ENCODE measurements around the gene NLGN3.
"Not testable (repeated sequence)": the region's sequence is repeated elsewhere in the genome, so short reads cannot be mapped to it uniquely, and the experiment has no call there.

NLGN3 gene

DNA sequence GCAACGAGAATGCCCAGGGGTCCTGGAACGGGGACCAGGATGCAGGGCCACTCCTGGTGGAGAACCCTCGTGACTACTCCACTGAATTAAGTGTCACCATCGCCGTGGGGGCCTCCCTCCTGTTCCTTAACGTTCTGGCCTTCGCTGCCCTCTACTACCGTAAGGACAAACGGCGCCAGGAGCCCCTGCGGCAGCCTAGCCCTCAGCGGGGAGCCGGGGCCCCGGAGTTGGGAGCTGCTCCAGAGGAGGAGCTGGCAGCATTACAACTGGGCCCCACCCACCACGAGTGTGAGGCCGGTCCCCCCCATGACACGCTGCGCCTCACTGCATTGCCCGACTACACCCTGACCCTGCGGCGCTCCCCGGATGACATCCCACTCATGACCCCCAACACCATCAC lies 24.9 kb downstream of the NLGN3 start:
- no peak for DNase-seq (ENCODE audit: low read depth in 2 of 2)

DNA sequence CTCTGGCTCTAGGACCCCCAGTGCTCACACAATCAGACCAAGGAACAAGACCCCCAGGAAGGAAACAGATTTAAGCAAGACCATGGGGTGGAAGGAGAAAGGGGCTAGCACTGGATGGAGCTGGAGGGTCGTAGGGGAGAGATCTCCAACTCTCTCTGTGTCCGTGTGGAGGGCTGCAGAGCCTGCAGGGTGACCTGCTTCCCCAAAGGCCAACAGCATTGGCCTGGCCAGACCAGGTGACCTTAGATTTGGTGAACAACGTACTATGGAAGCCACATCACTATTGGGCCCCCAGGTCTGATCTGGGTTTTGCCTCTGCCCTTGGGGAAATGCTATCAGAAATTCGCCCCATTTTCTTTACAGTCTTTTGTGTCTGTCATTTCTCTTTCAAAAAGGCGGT lies 26.0 kb downstream of the NLGN3 start:
- no peak for DNase-seq (ENCODE audit: low read depth in 2 of 2)

DNA sequence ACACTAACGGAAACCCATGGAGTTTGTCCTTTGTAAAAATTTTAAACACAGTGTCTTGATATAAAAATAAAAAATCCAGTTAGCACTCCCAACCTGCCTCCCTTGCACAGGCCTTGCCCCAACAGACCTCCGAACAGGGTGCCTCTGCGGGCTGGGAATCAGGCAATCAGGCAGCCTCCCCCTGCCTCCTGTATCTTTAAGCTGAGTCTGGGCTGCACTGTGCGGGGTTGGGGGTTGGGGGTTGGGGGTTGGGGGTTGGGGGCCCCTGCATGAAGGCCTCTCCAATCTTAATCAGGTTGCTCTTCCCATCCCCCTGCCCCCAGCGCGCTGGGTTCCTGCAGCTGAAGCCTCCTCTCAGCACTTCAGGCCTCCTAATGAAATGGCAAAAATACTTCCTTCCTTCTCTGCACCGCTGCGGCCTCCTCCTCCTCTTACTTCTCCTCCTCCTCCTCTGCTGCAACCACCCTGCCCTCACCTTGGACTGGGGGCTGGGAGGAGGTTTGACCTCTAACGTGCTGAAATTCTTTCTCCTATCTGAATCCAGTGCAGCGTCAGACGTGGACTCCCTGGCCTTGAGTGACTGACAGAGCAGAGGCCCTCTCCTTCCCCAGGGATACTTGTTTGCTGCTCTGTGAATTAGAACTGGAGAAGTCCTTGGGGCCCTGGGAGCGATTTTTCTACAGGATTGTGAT lies 26.6 kb downstream of the NLGN3 start:
- DNase-seq (ENCODE audit: low read depth in 2 of 2) = no peak

DNA sequence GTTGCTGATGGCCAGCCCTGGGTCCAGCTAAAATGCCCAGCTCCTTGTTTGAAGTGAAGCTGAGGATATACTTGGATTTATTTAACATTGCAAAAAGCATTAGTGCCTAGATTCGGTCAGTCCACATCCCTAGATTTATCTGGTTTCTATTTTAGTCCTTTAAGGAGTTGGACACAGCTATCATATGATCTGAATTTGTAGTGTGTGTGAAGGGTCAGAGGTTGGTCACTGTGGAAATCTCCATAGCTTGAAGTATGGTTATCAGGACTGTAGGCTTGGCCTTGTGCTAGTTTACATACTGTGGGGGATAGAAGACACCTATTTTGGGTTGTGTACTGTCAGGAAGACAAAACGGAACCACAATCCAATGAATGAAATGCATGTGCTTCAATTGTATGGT lies 28.8 kb downstream of the NLGN3 start:
- no peak for DNase-seq (ENCODE audit: low read depth in 2 of 2)

DNA sequence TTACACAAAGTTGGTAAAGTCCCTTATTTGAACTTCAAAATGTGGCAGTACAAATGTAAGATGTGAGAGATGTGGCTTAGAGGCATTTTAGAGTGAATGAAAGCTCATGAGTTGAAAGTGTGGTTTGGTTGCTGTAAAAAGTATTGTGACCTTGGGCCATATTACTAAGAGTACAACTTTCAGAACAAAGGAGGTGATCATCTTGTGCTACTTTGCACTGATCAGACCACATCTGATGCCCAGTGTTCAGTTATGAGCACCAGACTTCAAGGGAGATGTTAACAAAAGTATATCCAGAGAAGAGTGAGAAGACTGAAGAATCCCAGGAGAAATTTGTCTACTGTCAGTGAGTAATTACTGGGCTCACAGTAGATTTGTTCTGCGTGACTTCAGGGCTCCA lies 30.2 kb downstream of the NLGN3 start:
- no peak for DNase-seq (ENCODE audit: low read depth in 2 of 2)

DNA sequence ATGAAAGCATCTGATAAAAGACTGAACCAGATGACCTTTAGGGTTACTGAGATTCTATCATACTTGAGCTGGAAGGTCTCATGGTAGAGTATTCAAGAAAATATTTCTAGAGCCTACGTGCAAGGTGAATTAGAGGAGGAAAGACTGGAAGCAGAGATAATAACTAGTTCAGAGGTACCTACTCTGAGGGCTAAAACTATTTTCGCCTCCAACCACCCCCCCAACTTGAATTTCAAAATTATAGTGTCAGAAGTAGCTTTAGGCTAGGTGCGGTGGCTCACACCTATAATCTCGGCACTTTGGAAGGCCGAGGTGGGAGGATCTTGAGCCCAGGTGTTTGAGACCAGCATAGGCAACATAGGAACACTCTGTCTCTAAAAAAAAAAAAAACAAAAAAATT lies 30.9 kb downstream of the NLGN3 start:
- DNase-seq (ENCODE audit: low read depth in 2 of 2) = no peak

DNA sequence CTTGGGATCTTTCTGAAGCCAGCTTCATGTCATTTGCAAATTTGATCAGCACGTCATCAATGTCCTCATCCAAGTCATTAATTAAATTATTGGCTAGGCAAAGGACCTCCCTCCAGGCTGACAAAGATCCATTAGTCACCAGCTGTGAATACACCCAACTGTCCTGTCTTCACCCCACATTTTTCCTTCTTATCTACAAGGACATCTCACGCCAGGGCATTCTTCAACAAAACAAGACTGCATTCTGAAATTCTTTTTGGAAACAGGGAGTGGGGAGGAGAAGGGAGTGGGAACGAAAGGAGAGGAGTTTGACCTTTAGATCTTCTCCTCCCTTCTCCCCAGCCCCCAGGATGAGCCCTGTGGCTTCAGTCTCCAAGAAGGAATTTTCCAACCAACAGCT lies 32.7 kb downstream of the NLGN3 start:
- DNase-seq (ENCODE audit: low read depth in 2 of 2) = no peak

DNA sequence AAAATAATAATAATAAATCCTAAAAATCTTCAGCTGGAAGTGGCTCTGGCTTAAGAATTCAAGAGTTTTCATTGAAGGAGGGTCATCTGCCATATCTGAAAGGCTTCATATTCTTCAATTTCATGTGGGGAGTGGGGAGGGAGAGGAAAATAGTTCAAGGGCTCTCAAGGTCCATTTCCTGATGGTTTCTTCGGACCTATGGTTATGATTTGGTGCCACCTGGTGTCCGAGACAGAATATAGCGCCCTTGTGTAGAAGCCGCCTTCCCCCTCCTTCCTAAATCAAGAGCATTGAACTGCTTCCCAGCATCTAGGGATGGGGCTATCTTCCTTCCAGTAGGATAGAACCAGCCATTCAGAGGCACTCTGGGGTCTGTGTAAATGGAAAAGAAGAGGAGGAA lies 34.3 kb downstream of the NLGN3 start:
- DNase-seq (ENCODE audit: low read depth in 2 of 2) = no peak

DNA sequence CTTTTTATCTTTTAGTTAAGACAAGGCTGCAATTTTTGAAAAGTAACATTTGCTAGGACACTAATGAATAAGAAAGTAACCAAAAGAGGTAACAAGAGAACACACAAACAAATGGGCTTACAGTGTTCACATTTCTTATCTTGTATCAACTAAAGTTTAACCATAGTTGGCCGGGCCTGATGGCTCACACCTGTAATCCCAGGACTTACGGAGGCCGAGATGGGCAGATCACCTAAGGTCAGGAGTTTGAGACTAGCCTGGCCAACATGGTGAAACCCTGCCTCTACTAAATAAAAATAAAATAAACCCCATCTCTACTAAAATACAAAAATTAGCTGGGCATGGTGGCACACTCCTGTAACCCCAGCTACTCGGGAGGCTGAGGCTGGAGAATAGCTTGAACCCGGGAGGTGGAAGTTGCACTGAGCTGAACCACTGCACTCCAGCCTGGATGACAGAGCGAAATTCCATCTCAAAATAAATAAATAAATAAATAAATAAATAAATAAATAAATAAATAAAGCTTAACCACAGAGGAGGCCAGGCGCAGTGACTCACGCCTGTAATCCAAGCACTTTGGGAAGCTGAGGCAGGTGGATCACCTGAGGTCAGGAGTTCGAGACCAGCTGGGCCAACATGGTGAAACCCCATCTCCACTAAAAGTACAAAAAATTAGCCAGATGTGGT lies 36.1 kb downstream of the NLGN3 start:
- not testable (repeated sequence) for DNase-seq (ENCODE audit: low read depth in 2 of 2)

DNA sequence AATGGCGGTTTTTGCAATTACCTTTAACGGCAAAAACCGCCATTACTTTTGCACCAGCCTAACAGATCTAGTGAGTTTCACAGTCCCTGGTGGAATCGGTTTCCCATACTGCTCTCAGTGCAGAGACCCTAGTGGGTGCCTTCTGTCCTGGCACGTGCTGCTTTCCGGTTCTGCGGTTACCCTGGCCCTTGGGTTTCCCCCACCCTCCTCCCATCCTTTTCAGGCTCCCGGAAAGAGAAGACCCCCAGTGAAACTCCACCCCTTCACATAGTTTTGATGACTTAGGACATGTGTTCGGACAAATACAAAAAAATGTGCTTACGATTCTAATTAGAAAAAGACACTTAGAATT lies 36.9 kb downstream of the NLGN3 start:
- peak; percentile 31 to 32 for DNase-seq (ENCODE audit: low read depth in 2 of 2)

DNA sequence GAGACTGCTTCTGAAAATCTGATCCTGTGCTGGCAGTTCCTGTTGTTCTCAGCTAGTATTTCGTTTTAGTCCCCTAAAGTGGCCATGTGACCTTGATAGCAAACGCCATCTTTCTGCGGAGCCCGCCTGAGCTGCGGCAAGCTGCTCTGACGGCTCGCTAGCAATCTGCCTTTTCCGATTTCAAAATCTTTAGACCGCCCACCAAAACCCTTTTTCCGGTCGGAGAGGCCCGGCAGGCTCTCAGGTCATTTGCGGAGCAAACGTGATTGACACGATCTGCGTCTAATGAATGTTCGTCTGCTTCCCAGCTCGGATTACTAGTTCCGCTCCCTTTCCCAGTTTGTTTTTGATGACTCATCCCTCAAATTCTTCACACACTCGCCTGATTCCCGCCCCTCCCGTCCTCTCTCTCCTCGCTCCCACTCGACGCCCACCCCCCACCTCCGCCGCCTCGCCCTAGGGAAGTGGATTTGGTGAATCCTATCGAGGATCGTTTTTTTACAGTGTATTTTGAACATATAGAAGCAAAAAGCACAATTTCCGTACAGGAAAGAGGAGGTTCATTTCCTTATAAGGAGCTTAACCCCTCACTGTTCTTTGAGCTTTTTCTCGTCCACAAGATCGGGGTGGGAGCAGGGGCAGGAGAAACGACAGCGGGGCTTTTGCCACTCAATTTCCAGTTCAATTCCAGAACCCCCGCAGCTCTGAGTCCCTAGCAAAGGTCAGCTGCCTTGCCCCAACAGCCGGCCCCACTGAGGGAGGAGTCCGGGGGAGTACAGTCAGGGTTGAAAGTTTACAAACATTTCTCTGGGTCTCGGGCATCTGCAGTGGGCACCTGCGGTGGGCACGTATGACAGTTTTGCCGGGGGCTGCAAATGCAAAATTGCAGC lies 37.5 kb downstream of the NLGN3 start:
- DNase-seq (ENCODE audit: low read depth in 2 of 2) = peak; percentile 56 to 73

DNA sequence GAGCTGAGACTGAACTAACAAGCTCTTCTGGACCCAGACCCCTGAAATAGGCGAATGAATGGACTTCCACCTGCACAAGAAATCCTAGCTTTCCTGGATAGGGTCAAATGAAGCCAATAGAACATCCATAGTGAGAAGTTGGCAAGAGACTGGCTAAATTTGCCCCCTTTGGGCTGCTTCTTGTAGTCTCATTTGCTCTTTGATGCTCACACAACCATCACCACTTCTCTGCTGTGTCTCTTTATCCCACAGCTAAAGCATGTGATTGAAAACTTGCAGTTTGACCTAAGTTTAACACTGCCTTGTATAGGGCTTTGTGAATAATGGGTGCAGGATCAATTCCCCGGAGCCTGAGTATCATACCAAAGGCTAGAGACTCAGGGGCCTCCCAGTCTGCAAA lies 38.2 kb downstream of the NLGN3 start:
- no peak for DNase-seq (ENCODE audit: low read depth in 2 of 2)

DNA sequence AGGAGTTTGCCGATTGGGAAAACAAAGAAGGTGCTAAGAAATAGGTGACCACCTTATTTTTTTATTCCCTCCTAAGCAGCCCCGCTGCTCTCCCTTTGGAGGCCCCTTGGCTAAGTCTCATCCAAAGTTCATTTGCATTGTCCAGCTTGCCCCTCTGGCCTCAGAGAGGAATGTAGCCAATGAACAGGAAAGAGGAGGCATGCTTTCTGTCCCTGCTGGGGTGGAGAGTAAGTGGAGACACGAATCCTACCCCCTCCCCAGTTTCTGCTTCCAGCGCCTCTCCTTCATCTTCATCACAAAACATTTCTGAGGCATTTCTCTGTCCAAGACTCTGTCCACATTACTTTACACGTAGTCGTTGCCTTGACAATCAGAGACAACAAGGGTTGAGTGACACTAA lies 38.7 kb downstream of the NLGN3 start:
- DNase-seq (ENCODE audit: low read depth in 2 of 2) = no peak

DNA sequence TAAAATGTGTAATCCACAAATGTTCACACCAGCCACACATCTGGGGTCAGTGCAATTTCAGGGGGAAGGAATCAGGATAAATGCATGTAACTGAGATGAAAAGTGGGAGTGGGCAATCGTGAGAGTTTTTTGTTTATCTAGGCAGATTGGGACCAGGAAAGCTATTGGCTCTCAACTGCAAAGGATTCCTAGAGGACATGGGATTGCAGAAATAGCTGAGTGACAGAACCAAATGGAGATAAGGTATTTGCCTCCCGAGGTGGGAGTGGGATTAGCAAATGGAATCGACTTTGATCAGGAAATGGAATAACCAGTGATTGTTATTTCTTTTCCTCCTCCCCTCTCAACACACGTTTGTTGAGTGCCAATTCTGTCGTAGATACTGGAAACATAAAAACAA lies 39.5 kb downstream of the NLGN3 start:
- DNase-seq (ENCODE audit: low read depth in 2 of 2) = no peak

DNA sequence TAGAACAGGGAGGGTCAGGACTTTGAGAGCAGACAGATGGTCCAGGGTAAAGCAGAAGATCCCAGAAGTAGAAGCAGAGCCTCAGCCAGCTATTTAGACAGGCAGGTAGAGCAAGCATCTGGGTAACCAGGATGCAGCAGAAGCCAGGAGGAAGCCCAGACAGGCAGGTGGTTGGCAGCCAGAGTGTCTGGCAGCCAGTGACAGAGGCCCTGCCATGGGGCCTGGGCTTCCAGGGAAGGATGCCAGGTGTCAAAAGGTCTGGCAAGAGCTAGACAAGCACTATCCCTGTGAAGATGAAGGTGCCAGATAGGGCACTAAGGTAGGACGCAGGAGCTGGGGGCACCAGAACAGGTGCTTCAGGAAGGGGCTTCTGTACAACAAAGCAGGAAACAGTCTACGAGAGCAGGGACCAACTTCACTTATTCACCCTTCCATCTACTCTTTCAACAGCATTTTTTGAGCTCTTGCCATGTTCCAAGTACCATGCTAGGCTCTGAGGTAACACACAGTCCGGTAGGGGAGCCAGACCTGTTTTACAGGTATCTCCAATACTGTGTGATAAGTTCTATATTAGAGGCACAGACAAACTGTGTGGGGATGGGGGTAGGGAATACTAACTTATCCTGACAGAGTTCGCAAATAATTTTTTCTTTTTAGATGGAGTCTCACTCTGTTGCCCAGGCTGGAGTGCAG lies 40.3 kb downstream of the NLGN3 start:
- no peak for DNase-seq (ENCODE audit: low read depth in 2 of 2)

DNA sequence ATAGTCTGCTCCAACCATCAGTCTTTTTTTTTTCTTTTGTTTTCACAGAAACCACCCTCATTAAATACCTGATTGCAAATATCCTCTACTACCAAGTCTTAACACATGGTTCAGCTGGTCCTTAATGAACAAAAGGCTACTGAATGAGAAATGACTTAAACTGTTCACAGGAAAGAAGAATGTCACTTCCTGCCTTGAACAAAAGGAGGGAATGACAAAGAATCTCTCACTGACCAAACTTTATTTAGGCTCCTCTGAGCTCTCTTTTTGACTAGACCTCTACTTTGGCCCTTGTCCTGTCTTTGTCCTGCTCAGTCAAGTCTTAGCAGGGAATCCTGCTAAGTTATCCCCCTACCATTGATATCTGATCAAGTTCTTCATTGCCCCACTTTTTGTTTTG lies 46.6 kb downstream of the NLGN3 start:
- no peak for DNase-seq (ENCODE audit: low read depth in 2 of 2)

DNA sequence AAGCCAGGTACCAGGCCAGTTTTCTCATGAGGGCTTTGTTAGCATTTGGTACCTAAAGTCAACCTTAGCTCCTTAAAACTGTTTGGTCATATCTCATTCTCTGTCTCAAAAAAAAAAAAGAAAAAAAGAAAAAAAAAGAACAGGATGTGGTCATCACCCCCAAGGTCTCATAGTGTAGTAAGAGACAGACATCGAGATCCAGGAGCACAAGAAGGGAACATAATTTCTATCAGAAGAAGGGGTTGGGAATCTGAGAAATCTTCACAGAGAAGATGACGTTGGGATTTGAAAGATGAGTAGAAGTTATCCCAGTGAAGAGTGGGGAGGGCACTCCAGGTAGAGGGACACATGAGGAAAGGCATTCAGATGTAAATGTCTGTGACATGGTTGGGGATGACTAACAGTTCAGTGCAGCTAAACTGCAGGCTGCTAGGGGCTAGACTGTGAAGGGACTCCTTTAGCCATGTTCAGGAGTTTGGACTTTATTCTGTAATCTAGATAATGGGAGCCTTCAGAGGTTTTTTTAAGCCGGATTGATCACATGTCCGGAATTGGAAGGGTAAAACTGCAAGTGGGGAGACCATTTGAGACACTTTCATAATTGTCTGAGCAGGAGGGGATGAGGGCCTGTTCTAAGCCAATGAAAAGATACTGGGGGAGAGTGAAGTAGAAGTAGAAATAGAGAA lies 51.5 kb downstream of the NLGN3 start:
- DNase-seq (ENCODE audit: low read depth in 2 of 2) = no peak

DNA sequence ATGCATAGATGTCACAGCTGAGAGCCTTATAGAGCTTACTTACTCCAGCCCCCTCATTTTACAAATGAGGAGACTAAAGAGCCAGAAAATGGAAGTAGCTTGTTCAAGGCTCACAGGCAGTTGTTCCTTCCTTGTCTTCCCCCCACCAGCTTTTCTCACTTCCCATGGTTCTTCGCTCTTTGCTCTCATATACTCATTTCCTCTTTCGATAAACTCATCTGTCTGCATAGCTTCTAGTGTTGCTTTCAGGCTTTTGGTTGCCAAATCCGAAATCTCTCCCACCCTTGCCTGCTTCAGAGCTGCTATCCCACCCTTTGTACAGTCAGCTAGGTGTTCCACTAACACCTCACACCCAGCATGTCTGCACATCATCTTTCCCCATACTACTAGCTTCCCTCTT lies 53.4 kb downstream of the NLGN3 start:
- DNase-seq (ENCODE audit: low read depth in 2 of 2) = no peak

DNA sequence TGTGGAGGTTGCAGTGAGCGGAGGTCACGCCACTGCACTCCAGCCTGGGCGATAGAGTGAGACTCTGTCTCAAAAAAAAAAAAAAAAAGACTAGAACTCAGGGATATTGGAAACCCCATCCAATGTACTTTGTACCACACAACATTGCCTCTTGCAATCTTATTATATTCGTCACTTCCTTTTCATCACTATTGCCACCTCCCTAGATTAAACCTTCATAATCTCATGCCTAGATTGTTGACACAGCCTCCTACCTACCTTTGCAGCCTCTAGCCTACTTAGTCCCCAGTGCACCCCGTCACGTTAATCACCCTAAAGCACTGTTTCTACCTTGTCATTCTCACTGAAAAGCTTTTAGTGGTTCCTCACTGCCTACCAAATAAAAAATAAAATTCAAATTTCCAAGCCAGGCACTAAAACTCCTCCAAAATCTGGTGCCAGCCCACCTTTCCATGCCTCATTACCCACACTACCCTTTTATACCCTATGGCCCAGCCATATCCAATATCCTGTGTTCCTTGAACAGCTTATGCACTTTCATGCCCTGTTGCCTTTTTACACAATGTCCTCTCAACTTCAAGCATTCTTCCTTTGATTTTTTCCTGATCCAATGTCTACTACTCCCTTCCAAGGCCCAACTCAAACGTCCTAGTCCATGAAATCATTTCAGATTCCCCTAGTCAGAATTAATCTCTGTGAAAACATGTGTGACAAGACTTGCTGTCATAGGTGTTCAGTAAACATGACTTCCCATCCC lies 54.8 kb downstream of the NLGN3 start:
- no peak for DNase-seq (ENCODE audit: low read depth in 2 of 2)

DNA sequence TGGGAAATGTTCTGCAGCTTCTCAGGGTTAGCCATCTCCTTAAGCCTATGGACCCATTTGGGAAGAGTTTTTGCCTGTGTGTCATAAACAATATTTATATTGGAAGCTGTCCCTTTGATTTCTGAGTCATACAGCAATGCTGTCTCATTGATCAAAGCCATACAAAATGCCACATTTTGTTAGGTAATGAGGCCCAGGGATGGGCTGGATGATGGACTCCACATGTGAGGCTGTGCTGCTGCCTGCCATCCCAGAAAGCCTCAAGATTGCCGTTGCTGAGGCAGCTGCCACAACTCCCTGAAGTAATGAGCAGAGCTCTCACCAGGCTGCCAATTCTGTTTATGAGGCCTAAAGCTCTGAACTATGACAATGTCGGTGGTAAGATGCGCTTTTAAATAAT lies 66.2 kb downstream of the NLGN3 start:
- no peak for DNase-seq (ENCODE audit: low read depth in 2 of 2)

DNA sequence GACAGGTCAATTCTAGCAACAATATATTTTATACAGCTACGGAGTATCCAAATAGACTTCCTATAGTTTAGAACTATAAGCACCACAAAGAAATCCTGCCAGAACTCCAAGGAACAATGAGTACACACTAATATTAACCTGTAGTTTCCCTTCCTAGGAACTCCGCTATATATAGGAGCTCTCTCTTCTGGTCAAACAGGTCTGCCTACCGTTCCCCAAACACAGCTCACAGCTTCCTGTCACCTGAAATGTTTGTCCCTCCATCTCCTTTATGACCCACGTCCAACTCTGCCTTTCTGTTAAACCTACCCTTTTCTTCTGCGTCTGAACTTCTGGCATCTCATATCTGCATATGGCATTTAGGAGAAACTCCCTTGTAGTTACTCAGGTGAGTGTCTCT lies 67.9 kb downstream of the NLGN3 start:
- no peak for DNase-seq (ENCODE audit: low read depth in 2 of 2)

All from stimulated activated CD4-positive, alpha-beta T cell treated with anti-CD3 and anti-CD28 coated beads, Interleukin-4, amount 100 ng/mL, for 48 hours (primary cell).